Spleen (tissue), 7 donors: ENCODE data around the gene COL23A1.

Experiments used
- CTCF ChIP-seq, 11 experiments: fragments of 200-600 bp in 7 of 11; fragments of 450-650 bp in 4 of 11; sonication (generic) in 4 of 11; IDR thresholded peaks in 8 of 11; conservative IDR thresholded peaks in 3 of 11; 1 replicate in 7 of 11; 2 replicates in 4 of 11; pipeline versions ENCODE4 v1.4.0 to v1.8.0; 2016 to 2021; ENCODE audit warnings: antibody characterized with exemption in 11 of 11, inconsistent platforms in 4 of 11, mild to moderate bottlenecking in 1 of 11
- POLR2A ChIP-seq, 3 donors: fragments of 450-650 bp; IDR thresholded peaks; one replicate each; pipeline ENCODE4 v1.5.1; 2017; ENCODE audit warnings: antibody characterized with exemption in 3 of 3, mild to moderate bottlenecking in 1 of 3
- donor health status: DM: no; HTN: no; CAD: no; lungs with moderate emphysema.
- donor health status: DM: no; HTN: no; CAD: no.
- donor health status: DM: no; HTN: no; CAD: no.

- no peak for TF ChIP-seq POLR2A (IDR thresholded peaks at IDR 0.05)
- no peak for TF ChIP-seq CTCF (IDR thresholded peaks at IDR 0.05 in 8 of 11, conservative IDR thresholded peaks at IDR 0.05 in 3 of 11)
Measured at GRCh38 chr5:178420354-178420781, 169.8 kb downstream of the COL23A1 start.
